Effector CD8-positive, alpha-beta T cell (primary cell): Measurements from ENCODE around the gene EPHA5.

Source experiments
- DNase-seq: peaks from one replicate; lab custom pipeline; 2025; lab: John Stamatoyannopoulos, UW
- total RNA-seq, 4 experiments: gene quantifications; one replicate each; lab custom pipeline; 2026; lab: John Stamatoyannopoulos, UW

EPHA5 gene
- 0 to 0.72 (median 0.04) reads per million in 4 experiments for total RNA-seq

GRCh38 chr4:65670331-65671031, at the start of gene EPHA5:
Gene EPHA5, minus strand, starts transcription at chr4:65670489. Its CDS starts 747 bp downstream, at chr4:65669742.
- no peak for DNase-seq

- no peak for DNase-seq
Observed at GRCh38 chr4:65719635-65720034, 49.3 kb upstream of the EPHA5 start.

- no peak for DNase-seq
Observed at GRCh38 chr4:65698631-65699030, 28.3 kb upstream of the EPHA5 start.

GRCh38 chr4:65696436-65696835, 26.1 kb upstream of the EPHA5 start:
- DNase-seq = no peak

GRCh38 chr4:65671372-65671771, 1.1 kb upstream of the EPHA5 start:
- DNase-seq = no peak

GRCh38 chr4:65670020-65670330, 314 bp downstream of the EPHA5 start:
- no peak for DNase-seq

- DNase-seq = no peak
Observed at GRCh38 chr4:65669111-65670019, 924 bp downstream of the EPHA5 start.

- no peak for DNase-seq
Observed at GRCh38 chr4:65668201-65669089, 1.8 kb downstream of the EPHA5 start.

GRCh38 chr4:65667506-65668041, 2.7 kb downstream of the EPHA5 start:
- no peak for DNase-seq

GRCh38 chr4:65665771-65666523, 4.3 kb downstream of the EPHA5 start:
- no peak for DNase-seq

- DNase-seq = no peak
Observed at GRCh38 chr4:65661471-65661870, 8.8 kb downstream of the EPHA5 start.

- no peak for DNase-seq
Observed at GRCh38 chr4:65658117-65658516, 12.2 kb downstream of the EPHA5 start.

GRCh38 chr4:65656008-65656407, 14.3 kb downstream of the EPHA5 start:
- no peak for DNase-seq

GRCh38 chr4:65654976-65655375, 15.3 kb downstream of the EPHA5 start:
- no peak for DNase-seq

GRCh38 chr4:65653740-65654361, 16.4 kb downstream of the EPHA5 start:
- DNase-seq = no peak

- DNase-seq = no peak
Observed at GRCh38 chr4:65651751-65652150, 18.5 kb downstream of the EPHA5 start.

- no peak for DNase-seq
Observed at GRCh38 chr4:65651031-65651430, 19.3 kb downstream of the EPHA5 start.

GRCh38 chr4:65646136-65646535, 24.2 kb downstream of the EPHA5 start:
- DNase-seq = no peak

GRCh38 chr4:65645185-65645584, 25.1 kb downstream of the EPHA5 start:
- DNase-seq = no peak

GRCh38 chr4:65635051-65635821, 35.1 kb downstream of the EPHA5 start:
- no peak for DNase-seq
